ENCODE data around the gene ZNF70. TPM values are rescaled to one million over a fixed set of nuclear protein-coding genes. Genes with fewer than 3 reads are reported as not detected.

The ZNF70 gene
- total RNA-seq, 1 experiment from 2014 or later, result 3.2 TPM

GRCh38 chr22:23786261-23786710 lies 35.4 kb upstream of the ZNF70 start:
- no peaks in the 10 kb centered on the region for H3K27me3 ChIP-seq (ENCODE audit: insufficient read depth, low read length)
- no peaks in the 10 kb centered on the region for H3K36me3 ChIP-seq (ENCODE audit: control insufficient read depth in 1 of 2, insufficient read depth in 2 of 2, low read length in 2 of 2)
- H3K4me3 ChIP-seq (replicated peaks in 1 of 2; ENCODE audit: low read depth in 1 of 2, low read length in 2 of 2), result peak overlapping the region; percentile 77 to 89
- peaks cover 22 to 34% of the 10 kb centered on the region in 2 experiments for H3K4me1 ChIP-seq (ENCODE audit: control insufficient read depth in 1 of 2, insufficient read depth in 2 of 2, low read length in 2 of 2)
- ChIA-PET CTCF (interaction anchor here (0.6 to 1.3 kb wide), 3 partner anchors 13 to 143 kb away, joined by 3 to 6 read pairs (median 3); partner anchors contain the start of gene MMP11), RAD21 (ENCODE audit: low non-redundant PET in 1 of 2, low total read pairs in 2 of 2, uncharacterized antibody in 2 of 2, unreplicated experiment in 2 of 2) (no interaction called here), POLR2A (interaction anchor here (0.7 to 2.6 kb wide), 4 partner anchors 14 to 69 kb away, joined by 3 to 22 read pairs (median 4); partner anchors contain the start of gene MMP11)
- H3K79me2 ChIP-seq (ENCODE audit: insufficient read depth, low read length), result peaks cover 40% of the 10 kb centered on the region
- no peak for TF ChIP-seq ZBTB33 (IDR thresholded peaks at IDR 0.05; ENCODE audit: extremely low read depth, insufficient replicate concordance, low read length)
- no peak for TF ChIP-seq ELF1 (IDR thresholded peaks at IDR 0.05; ENCODE audit: borderline replicate concordance, low read depth)
- no peak for TF ChIP-seq CBX3 (IDR thresholded peaks at IDR 0.05; ENCODE audit: low read depth)
- TF ChIP-seq ZNF274 (IDR thresholded peaks at IDR 0.05; ENCODE audit: low read depth, low read length), result no peak
- no peak for TF ChIP-seq EZH2 (IDR thresholded peaks at IDR 0.05)
- TF ChIP-seq YY1 (IDR thresholded peaks at IDR 0.05; ENCODE audit: extremely low read depth, insufficient replicate concordance, low read depth, low read length), result no peak
- no peak for TF ChIP-seq ATF3 (IDR thresholded peaks at IDR 0.05)
- no peak for TF ChIP-seq TCF7L2 (IDR thresholded peaks at IDR 0.05; ENCODE audit: borderline replicate concordance, extremely low read depth, insufficient read depth, insufficient read length)
- TF ChIP-seq EZH2phosphoT487 (IDR thresholded peaks at IDR 0.05; ENCODE audit: borderline replicate concordance), result no peak
- no peak for TF ChIP-seq JUND (IDR thresholded peaks at IDR 0.05)
- TF ChIP-seq CEBPB (IDR thresholded peaks at IDR 0.05; ENCODE audit: low read depth), result no peak
- no peak for TF ChIP-seq SRF (IDR thresholded peaks at IDR 0.05; ENCODE audit: low read depth)
- no peak for TF ChIP-seq MAX (IDR thresholded peaks at IDR 0.05)
- peak overlapping the region; percentile 98 for H3K27ac ChIP-seq (ENCODE audit: low read depth, low read length)
- H2AFZ ChIP-seq (ENCODE audit: low read depth, low read length, poor library complexity, severe bottlenecking), result no peak overlapping the region
- peak overlapping the region; percentile 98 for H3K9ac ChIP-seq (ENCODE audit: low read length)
- DNase-seq (ENCODE audit: low read depth, low spot score) (no peak), ATAC-seq (no peak)
- peaks cover 8% of the 10 kb centered on the region; the same call in 1 of the 2 replicates for H4K20me1 ChIP-seq (ENCODE audit: insufficient read depth)
- TSS peak; percentile 95 for BruUV-seq (replicated peaks)
- H3K9me2 ChIP-seq (ENCODE audit: insufficient read depth), result no peaks in the 10 kb centered on the region
- intact Hi-C loops (cut with micrococcal nuclease), result no loop called here
- H3K4me2 ChIP-seq (ENCODE audit: low read length), result peak overlapping the region; percentile 92
- H3K9me3 ChIP-seq (ENCODE audit: control insufficient read depth in 1 of 2, insufficient read depth in 1 of 2, low read depth in 1 of 2, low read length in 2 of 2), result no peaks in the 10 kb centered on the region
